Fibroblast of skin of left quadriceps (primary cell): ENCODE results near the gene FSTL4.

Source experiments
- DNase-seq, 2 experiments: peaks; one replicate each; pipeline ENCODE4 v3.0.0-alpha.2; 2013; ENCODE audit warnings: low read depth in 2 of 2

The FSTL4 gene

DNA sequence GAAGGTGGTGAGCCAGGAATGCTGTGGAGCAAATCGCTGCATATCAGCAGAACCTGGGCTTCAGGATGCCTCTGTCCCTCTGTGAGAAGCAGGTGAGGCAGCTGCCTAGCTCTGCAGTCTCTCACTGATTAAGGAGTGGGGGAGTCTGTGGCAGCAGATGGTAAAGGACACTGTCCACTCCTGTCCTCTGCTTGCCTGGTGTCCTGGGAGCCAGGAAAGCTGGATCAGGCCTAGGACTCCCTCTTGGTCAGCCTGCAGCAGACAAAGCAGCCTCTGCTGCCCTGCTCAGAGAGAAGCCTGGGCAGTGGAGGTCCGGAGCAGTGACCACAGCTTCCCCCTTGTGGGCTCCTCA lies 345.8 kb downstream of the FSTL4 start:
- DNase-seq, result no peak

DNA sequence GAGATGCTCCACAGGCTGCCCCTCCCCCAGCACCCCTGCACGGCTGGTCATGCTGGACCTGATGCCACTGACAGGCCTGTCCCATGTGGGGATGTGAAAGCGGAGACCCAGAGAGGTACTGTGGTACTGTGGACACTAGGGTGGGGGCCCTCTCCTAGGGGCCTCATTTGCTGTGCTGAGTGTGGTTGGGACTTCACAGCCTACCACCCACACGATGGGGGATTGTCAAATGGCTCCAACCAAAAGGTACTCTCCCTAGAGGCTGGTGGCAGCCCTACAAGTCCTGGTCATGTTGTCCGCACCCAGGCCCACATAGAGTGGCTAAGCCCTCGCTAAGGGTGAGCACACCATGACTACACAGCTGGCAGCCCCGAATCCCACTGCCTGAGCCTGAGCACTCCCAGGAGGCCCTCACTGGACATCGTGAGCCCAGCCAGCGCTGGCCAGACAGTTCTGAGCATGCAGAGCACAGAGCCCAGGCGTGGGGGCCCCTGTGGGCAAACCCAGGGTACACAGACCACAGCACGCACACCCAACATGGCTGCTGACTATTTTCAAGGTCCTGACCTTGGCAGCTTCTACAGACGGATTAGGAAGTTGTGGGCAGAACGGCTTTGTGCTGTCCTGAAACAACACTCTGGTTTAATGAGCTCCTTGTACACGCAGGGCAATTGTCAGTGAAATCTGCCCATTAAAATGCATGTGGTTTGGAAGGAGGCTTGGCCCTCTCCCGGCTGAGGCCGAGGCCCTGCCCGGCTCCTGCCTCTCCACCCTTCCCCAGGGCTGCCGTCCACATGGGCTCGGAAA lies 346.4 kb downstream of the FSTL4 start:
- no peak for DNase-seq

DNA sequence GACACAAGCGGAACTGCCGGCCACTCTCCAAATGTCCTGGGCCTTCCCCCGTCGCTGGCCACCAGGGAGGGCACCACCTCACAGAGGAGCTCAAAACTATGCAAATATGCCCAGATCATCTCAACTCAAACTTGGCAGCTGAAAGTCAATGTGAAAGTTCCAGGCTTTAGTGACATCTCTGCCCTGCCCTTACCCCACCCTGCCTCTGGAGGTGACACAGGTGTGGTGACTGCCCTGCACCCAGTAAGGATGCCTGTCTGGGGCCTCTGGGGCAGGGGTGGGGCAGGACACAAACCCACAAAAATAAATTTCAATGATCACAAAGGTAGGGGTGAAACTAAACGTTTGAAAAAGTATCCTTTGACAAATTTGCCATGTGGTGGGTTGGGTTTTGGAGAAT lies 347.1 kb downstream of the FSTL4 start:
- DNase-seq, result no peak

DNA sequence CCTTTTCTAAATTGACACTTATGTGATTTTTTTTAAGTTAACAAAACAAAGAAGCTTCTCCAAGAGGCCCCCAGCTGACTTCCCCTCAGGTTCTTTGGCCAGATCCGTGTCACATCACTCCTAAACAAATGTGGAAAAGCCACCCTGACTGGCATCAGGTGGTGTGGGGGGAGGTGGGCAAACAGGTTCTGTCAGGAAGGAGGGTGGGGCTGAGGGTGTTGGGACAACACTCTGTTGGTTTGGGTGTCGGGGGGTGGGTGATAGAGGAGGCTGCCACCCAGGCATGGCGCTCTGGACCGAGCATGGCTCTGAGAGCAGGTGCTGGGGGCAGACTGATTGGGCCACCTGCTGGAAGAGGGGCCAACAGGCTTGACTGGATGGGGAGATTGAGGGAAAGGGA lies 349.7 kb downstream of the FSTL4 start:
- no peak for DNase-seq

DNA sequence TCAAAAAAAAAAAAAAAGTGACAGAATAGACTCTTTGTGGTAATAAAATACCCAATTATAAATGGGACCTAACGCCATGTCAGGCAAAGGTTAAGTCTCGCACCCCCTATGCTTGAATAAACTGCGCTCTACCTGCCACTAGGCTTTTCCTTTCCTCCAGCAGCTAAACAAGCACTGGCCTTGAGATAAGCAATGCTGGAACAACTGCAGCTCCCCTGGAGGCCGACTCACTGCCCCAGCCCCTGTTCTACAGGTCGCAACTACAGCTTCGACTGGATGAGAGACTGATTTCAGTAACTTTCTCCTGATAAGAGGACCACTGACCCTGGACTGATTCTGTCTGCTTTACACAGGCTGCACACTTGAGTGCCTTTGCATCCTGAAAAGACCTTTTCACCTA lies 350.3 kb downstream of the FSTL4 start:
- DNase-seq, result no peak

DNA sequence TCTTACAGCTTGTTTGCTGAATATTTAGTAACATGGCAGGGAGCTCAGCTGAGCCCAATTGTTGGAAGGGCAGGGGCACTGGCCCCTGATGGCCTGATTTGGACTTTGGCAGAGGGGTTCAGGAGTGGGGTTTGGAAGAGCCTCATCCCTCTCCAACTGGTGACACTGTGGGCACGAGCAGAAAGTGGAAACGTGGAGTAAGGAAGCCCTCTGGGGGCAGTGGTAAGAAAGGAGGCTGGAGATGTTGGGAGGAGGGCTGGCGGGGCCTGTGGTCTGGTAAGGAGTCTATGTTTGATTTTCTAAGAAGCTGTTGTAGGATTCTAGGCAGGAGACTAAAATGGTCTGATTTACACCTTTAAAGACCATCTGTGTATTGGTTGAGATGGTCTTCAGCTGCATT lies 351.6 kb downstream of the FSTL4 start:
- DNase-seq, result no peak

DNA sequence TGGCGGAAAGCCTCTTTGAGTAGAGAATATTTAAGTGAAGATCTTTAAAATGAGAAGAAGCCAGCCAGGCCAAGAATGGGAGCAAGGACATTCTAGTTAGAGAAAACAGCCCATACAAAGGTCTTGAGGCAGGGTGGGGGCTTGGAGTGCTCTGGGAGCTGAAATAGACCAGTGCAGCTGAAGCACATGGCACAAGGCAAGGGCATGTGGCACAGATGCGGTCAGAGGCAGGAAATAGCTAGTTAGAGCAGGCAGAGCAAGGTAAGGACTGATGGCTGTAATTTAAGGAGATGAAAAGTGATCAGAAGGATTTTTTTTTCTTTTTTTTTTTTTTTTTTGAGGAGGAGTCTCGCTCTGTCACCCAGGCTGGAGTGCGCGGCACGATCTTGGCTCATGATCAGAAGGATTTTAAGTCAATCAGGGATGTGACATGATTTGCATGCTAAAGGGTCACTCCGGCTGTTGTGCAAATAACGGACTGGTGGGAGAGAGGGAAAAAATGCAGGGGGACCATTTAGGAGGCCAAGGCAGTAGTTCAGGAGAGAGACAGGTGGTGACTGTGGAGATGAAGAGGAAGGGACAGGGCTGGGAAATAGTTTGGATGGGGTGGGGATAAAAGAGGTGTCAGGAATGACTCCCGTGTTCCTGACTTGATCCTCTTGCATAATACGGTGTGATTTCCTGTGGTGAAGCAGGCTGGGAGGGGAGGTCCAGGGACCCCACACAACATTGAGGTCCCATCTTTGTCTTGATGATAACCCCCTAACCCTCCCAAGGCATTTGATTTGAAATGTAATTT lies 352.9 kb downstream of the FSTL4 start:
- no peak for DNase-seq

DNA sequence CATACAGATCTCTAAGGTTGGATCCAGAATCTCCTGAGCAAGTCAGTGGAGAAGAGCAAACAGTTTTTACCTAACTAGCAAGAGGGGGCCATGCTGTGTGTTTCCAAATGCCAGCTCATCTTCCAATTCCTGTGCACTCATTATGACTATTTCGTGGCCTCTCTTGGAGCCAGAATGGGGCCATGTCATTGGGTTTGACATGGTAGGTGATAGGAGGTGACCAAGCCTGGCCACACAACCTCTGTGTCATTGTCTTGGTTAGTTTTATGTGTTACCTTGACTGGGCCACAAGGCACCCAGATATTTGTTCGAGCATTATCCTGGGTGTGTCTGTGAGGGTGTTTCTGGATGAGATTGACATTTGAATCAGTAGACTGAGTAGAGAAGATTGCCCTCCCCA lies 354.4 kb downstream of the FSTL4 start:
- no peak for DNase-seq

DNA sequence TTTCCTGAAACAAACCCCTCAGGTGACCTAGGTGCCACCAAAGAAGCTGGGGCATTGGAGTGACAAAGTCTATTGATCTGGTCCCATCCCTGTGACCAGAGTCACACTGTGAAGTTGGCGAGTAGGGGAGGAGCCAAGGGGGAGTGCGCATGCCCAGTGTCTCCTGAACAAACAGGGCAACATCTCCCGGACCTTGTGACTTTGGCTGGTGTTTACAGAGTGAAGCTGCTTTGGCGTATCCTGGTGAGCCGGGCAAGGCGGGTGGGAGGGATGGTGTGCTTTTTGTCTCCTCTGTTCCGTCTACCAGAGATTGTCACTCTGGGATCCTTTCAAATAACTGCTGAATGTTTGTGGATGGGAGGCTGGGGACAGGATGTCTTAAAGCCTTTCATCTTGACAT lies 356.1 kb downstream of the FSTL4 start:
- DNase-seq, result no peak

DNA sequence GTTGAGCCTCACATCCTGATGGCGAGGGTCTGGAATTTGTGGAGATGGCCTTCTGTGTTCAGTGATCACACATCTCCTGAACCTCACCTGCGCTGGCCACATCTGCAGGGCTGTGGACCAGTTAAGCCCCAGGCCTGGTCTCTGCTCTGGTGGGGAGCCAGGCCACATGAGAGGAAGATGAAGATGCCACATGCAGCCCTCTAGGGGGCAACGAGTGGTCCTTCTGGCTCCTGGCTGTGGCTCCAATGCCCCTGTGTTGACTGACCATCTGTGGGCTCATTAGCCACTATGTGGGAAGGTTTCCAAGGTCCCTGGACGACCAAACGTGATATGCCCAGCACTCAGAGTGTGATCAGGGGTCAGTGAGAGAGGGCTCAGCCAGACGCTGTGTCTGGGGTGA lies 357.5 kb downstream of the FSTL4 start:
- DNase-seq, result no peak

DNA sequence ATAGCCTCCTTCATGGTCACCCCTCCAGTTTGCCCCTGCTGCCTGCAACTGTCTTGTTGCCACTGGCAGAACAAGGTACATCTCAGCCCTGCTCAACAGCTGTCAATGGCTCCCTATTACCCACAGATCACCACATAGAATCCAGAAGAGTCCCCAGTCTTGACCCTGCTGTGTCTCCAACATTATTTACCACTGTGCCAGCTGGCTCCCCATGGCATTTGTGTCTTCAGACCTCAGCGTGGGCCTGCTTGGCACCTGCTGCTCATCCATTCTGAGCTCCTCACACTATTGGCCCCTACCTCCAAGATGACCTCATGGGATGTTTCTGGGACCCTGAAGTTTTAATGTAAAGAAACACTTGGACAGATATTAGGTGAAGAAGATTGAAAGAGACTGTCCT lies 358.7 kb downstream of the FSTL4 start:
- no peak for DNase-seq

DNA sequence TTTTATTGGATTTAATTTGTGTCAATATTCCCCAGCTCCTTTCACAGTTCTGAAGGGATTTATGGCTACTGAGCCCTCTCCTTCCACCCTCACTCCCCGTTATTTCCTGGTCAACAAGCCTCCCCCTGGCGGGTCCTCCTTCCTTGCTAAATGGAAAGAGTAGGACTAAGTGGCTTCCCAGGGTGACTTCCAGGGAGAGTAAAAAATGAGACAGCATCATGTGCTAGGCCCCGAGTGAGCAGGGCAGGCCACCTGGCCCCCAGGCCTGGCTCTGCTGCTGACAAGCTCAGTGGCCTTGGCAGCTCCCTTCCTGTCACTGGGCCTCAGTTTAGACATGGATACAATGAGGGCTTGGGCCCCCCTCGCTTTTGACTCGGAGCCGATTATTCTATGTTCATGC lies 359.3 kb downstream of the FSTL4 start:
- no peak for DNase-seq

DNA sequence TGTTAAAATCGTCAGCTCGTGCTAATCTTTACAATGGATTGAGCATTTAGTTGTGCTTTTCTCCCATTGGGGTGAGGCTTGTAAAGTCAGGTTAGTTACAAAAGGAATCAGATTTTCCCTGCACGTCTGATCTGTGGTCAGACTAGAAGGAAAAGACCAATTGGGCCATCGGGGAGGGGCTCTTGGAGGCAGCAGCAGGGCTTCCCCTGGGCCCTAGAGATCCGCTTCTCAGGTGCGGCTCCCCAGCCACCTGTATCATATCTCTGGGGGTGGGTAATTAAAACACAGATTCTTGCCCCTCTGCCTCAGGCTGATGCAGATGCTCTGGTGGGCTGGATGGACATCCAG lies 360.2 kb downstream of the FSTL4 start:
- no peak for DNase-seq

DNA sequence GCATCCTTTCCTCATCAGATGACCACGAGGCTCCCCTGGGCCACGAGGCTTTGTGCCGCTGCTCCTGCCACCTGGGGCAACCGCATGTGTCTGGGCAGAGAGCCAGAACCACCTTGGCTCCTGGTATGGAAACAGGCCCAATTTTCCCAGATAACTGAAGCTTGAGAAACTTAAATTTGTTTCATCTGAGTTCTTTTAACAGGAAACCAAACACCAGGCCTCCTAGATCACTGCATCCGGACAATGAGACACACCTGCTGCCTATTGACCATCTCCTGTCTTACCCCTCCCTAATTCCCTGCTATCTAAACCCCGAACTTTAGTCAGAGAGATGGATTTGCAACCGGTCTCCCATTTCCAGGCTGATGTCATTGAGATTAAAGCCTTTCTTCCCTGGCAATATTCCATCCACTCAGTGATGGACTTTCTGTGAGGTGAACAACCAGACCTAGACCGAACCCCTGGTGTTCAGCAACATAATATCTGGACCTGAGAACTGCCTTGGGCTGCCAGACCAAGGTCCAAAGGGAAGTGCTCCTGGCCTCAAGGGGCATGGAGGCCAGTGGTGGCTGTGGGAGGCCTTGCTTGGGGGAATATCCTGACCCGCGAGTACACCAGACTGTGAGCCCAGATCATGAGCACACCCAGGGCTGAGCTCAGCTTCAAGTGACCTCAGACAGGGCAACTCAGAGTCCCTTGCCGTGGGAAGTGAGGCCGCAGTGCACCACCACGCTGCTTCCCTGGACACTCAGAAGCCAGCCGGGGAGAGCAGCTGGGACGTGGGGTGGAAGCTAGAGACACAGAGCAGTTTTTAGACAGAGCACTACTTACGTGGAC lies 360.8 kb downstream of the FSTL4 start:
- no peak for DNase-seq

DNA sequence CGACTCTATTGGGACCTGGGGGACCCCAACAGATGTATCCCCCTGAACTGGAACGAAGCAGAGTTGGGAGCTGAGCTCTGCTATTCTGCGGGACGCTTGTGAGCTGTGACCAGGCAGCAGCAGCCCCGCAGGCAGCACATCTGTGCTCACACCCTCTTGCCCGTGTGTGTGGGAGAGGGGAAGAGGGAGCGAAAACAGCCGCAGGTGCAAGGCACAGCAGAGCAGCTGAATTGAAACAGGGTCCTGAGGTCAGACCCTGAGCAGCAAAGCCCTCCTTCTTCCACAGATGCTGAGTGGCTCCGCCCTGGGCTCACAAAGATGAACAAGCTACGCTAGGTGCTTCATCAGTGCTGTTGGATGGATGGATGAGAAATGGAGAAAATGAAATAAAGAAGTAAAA lies 361.8 kb downstream of the FSTL4 start:
- no peak for DNase-seq

DNA sequence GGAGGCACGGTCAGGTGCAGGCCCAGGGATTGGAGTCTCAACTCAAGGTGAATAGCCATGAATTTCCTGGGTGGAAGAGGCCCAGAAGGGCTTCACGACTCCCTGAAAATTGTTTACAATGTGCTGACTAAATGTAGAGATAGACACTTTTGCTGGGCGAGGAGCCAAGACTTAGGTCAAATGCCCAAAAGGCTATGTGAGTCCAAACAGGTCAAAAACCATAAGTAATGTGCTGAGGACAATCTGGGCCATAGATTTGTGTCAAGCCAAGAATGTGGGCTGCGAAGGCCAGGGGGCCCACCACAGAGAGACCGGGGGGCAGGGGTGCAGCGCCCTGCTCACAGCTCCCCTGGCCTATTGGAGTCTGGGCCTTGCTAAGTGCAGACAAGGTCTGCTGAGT lies 362.7 kb downstream of the FSTL4 start:
- DNase-seq, result no peak

DNA sequence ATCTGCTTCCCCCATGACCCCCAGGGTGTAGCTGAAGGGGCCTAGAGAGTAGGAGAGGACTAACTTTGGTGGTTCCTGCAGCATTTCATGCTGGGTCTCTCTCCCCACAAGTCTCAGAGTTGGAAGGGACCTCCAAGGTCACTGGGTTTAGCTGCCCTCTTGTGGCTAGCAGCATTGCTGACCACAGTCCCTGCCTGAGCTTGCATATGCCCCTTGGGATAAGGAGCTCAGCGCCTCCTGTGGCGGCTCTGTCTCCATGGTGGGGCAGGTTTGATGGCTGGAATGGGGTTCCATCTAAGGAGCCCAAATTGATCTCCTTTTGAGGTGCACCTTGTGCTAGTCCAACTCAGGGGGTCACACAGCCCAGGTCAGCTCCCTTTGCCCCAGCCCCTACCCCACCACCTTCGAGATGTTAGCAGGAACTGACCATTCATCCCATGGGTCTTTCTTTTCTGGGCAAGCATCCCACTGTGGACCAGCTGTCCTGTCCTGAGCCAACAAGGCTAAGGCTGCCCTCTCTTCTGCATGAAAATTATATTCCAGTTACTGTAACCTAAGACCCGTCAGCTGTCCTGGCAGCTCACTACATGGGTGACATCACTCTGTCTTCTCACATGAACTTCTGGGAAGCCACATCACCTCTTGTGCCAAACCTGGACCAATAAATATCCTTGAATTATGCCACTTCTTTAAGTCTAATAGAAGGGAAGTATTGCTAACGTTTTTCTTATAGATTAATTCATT lies 364.3 kb downstream of the FSTL4 start:
- no peak for DNase-seq

DNA sequence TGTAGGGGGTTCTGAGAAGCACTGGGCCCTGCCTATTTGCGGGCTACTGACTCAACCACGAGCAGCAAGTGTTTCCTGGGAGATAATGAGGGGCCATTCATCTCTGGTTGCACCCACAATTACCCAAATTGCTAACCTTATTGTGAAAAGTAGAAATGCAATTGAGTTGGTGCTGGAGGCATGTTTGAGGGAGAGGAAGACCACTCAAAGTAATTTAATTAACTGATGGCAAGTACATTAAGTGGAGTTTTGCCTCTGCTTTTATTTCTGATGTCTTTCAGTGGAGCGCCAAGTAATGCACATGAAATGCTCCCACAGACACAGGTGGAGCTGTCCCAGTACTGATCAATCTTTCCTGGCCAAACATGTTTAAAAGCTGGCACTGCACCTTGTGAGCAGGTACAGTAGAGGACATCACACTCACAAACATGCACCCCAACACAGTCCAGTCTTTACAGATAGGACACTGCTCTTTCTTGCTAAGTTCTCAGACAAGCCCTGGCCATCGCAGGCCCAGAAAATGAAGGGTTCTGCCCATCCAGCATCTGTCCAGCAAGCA lies 365.1 kb downstream of the FSTL4 start:
- no peak for DNase-seq

DNA sequence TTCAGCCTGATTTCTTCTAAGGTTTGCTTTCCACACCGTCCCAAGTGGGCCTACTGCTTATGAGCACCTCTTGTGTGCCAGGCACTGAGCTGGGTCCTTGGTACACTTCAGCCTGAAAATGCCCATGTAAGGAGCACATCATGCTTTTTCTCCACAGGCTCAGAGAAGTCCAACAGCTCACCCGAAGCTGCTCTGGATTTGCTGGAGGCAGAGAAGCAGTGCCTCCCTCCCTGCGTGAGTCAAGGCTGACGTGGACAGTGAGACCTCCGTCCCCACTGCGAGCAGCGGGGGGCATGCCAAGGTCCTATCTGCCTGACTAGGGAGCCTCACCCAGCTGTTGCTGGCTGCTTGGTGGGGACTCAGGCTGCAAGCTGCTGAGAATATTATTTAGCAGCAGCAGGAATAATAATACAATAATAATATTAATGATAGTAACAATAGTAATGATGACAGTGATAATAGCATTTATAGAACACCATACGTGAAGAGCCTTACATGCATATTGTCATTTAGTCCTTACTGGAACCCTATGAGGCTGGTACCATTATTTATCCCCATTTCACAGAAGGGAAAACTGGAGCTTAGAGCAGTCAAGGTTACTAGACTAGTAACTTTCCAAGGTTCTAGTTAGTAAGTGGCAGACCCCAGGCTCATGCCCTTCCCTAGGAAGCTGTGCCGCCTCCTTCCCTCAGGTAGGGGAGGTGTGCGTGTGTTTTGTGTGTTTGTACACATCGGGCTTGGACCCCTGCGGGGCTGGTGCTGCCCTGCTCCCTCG lies 365.8 kb downstream of the FSTL4 start:
- no peak for DNase-seq

DNA sequence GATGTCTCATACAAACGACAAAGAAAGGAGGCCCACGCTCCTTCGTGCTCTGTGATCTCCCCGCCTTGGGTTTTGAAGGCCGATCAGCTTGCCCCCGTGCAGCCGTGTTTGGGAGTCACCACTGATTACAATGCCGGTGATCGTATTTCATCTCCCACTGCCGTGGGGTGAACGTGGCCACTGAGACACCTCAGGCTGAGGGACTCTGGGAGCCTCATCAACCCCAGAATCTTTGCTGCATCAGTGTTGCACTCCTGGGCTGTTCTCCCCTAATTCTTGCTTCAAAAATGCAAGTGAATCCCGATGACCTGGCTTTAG lies 366.3 kb downstream of the FSTL4 start:
- no peak for DNase-seq
